Measurements from ENCODE around the gene HOXA10.

HOXA10 gene

DNA sequence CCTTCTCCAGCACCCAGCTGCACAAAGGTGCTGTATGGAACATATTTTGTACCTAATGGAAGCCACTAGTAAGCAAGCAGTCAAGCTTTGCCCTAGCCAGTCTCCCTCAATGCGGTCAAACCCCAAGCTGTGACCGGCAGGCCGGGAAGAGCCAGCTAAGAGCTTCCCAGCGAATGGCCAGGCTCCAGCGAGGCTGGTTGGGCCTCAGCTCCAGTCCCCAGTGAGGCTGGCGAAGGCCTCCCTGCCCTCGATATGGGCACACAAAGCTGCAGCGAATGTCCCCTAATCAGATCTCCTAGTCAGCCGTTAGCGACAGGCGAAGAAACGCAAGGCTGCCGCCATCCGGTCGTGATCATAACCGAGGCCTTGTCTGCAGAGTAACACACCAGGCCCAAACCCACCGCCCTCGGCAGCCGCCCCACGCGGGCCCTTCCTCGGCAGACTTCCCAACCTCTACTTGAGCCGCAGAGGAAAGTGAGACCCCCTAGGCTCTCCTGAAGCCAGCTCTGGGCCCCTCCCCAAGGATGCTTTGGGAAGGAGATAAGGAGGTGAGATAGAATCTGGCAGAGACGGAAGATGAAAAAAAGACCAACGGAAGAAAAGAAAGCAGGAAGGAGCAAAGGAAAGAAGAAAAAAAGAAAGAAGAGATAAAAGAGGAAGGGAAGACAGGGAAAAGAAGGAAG, 5.7 kb downstream of the HOXA10 start:
- no peak for DNase-seq (ENCODE audit: low read depth in 4 of 4, low spot score in 1 of 4)

- DNase-seq (ENCODE audit: low read depth in 4 of 4, low spot score in 1 of 4): no peak
Observed at GRCh38 chr7:27167916-27168264, 6.2 kb downstream of the HOXA10 start.

GRCh38 chr7:27166531-27167505, 7.3 kb downstream of the HOXA10 start:
- DNase-seq (ENCODE audit: low read depth in 4 of 4, low spot score in 1 of 4): no peak

- DNase-seq (ENCODE audit: low read depth in 4 of 4, low spot score in 1 of 4): no peak
Observed at GRCh38 chr7:27165996-27166530, 8.1 kb downstream of the HOXA10 start.

- no peak for DNase-seq (ENCODE audit: low read depth in 4 of 4, low spot score in 1 of 4)
Observed at GRCh38 chr7:27165089-27165995, 8.8 kb downstream of the HOXA10 start, which contains the start of gene HOXA9. Gene HOXA9, minus strand, starts transcription at chr7:27165537. Its CDS starts 80 bp downstream, at chr7:27165457.

- DNase-seq (ENCODE audit: low read depth in 4 of 4, low spot score in 1 of 4): no peak
Observed at GRCh38 chr7:27164367-27165088, 9.6 kb downstream of the HOXA10 start.

GRCh38 chr7:27164045-27164366, 10.1 kb downstream of the HOXA10 start:
- DNase-seq (ENCODE audit: low read depth in 4 of 4, low spot score in 1 of 4): no peak

DNA sequence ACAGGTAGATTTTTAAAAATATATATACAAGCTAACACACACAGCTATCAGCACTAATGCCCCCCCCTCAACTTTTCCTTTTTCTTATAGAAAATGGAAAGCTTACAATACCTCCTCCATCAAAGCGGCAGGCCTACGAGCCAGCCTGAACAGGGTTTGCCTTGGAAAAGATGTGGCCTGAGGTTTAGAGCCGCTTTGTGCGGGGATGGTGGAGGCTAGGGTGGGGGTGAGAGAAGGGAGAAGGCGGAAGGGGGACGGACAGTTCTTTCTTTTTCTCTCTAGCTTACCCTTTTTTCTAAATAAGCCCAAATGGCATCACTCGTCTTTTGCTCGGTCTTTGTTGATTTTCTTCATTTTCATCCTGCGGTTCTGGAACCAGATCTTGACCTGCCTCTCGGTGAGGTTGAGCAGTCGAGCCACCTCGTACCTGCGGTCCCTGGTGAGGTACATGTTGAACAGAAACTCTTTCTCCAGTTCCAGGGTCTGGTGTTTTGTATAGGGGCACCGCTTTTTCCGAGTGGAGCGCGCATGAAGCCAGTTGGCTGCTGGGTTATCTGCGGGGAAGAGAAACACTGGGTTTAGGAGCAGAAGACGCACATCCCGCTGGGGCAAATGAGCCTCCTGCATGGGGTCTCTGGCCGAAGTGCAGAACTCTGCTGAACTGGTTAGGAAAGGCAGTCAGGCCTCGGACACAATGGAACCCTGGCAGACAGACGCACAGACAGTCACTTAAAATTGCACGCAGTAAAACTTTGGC, 10.7 kb downstream of the HOXA10 start:
- DNase-seq (ENCODE audit: low read depth in 4 of 4, low spot score in 1 of 4): no peak

DNA sequence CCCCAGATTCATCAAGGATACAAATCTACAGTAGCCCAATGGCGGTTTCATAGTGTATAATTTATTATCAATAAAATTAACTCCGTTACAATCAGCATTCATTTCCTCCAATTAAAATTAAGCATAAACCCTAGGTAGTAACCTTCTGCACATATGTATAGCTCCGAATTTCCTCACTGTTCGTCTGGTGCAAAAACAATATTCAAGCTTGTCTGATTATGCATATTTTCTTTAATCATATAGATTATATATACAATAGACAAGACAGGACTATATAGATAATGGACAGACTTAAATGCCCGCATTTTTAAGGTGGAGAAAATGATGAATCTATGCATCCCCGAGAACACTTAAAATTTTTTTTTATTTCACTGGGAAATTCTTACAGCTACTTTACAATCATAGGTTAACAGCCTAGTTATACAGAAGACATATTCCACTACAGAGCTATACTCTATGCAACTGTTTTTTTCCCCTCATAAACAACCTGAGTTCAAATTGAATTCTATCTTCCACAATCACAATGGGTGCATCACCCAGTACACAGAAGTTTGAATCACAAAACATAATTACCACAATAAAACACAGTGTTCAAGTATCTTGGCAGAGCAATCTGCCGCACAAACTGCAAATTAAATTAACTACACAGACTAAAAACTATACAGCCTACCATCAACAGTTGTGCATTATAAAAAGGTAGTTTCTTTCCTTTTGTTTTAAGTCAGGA, 11.4 kb downstream of the HOXA10 start:
- no peak for DNase-seq (ENCODE audit: low read depth in 4 of 4, low spot score in 1 of 4)

GRCh38 chr7:27161721-27162560, 12.2 kb downstream of the HOXA10 start:
- no peak for DNase-seq (ENCODE audit: low read depth in 4 of 4, low spot score in 1 of 4)

DNA sequence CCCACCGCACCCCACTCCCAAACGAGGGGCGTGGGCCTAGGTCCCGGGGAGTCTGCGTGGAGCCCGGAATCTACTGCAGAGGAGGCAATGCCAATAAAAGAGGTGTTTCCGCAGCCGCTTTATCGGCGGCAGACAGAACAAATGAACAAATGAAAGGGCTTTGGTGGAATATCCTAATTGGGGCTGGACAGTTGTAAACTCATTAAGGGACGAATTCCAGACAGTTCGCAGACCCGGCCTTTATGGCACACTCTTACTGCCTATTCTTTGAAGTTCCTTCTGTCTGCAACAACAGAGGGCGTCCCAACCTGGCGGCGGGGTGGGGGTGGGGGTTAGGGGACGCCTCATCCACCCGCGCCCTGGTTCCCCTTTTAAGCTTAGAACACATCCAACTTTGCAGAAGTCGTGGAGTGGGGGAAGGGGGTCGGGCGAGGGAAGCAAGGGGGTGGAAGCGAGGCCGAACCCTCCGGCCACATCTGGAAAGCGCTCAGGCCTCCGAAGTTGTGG, 12.9 kb downstream of the HOXA10 start:
- no peak for DNase-seq (ENCODE audit: low read depth in 4 of 4, low spot score in 1 of 4)

GRCh38 chr7:27160546-27161213, 13.4 kb downstream of the HOXA10 start:
- peak; percentile 71 to 88 (median 78) for DNase-seq (ENCODE audit: low read depth in 4 of 4, low spot score in 1 of 4)

- DNase-seq (ENCODE audit: low read depth in 4 of 4, low spot score in 1 of 4): no peak
Observed at GRCh38 chr7:27160145-27160545, 14.0 kb downstream of the HOXA10 start.

DNA sequence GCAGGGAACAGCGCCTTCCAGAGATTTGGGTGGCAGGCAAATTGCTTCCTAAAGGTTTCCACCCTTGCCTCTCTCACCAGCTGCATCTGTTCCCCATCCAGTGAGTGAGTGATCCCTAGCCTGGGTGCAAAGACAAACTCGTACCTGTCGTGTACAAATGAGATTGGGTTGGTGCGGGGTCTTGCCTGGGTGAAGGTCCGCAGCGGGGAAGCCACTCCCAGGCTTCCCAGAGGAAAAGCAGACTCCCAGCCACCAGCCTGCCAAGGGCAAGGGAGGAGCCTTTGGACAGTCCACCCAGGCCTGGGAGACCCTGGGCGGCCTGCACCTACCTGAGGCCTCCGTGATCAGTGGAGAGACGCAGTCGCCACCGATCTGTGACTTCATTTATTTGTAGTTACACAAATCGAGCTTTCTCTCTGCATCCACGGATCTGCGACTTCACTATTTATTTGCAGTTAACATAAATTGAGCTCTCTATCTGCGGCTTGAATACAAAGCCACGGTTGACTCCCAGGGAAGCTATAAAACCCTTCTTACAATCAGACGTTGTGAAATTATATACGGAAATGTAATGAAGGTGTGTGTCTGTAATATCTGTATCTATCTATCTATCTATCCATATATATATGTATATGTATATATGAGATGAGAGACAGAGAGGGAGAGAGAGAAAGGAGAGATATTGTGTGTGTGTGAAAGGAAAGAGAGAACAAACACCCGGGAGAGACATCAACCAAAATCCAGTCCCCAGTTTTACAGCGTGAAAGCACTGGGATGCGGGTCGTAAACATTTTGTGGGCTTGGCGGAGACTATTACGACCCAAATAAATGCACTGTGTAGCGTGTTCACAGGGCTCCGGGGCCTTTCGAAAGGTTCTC, 14.6 kb downstream of the HOXA10 start:
- DNase-seq (ENCODE audit: low read depth in 4 of 4, low spot score in 1 of 4): no peak

DNA sequence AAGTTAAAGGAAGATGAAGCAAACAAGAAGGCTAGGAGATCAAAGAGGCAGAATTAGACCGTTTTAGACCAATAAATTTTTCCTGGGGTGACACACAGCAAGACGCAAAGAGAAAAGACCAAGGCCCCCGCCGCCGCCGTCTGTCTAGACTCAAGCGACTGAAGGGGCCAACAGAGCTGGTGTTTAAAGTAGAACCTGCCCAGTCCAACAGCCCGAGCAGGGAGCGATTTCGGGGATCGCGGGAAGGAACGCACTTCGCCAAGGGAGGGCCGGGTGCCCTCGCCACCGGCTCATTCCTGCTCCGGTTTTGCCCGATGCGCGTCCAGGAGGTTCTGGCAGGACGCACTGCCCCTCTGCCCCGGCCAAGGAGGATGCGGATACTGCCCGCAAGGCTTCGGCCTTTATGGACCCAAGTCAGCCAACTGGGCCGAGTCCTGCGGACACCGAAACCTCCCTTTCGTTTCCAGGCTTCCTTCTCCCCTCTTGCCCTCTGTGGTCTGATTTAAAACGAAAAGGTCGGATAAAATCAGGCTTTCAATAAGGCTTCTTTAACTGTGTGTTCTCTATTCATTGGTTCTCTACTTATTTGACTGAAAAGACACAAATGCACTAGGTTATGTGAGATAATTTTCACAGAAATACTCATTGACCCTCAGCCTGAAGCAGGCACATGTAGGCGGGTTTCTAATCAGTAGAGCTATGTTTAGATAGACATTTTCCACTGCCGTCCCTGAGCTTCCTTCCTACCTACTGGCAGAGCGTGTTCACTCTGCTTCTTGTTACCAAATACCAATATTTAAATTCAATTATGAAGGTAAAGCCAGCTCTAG, 15.5 kb downstream of the HOXA10 start:
- no peak for DNase-seq (ENCODE audit: low read depth in 4 of 4, low spot score in 1 of 4)
